GM10248 (cell line): ENCODE results near the gene KLHL21.
"Not testable (repeated sequence)": the region's sequence is repeated elsewhere in the genome, so short reads cannot be mapped to it uniquely, and the experiment has no call there.

Source experiments
- CTCF ChIA-PET: fragments of 300-600 bp; sonication (Branson Sonifier 250); formaldehyde crosslinking; extraction: SDS; loops from one replicate; lab custom pipeline; 2021; ENCODE audit warnings: antibody characterized with exemption; lab: Yijun Ruan, JAX
- POLR2A ChIA-PET: fragments of 350-650 bp; sonication (Branson Sonifier 250); formaldehyde crosslinking; extraction: SDS; loops from one replicate; lab custom pipeline; 2020; ENCODE audit warnings: antibody characterized with exemption; lab: Yijun Ruan, JAX
- DNase-seq: peaks from one replicate; pipeline ENCODE4 v3.0.0; 2012; ENCODE audit errors: extremely low spot score
- TF ChIP-seq, protein P1 (sequence below): IDR thresholded peaks from 2 replicates; pipeline ENCODE4 v1.5.1; 2012; ENCODE audit warnings: mild to moderate bottlenecking, low read depth; ENCODE audit errors: extremely low read depth, missing control alignments, control extremely low read depth

KLHL21 gene

DNA sequence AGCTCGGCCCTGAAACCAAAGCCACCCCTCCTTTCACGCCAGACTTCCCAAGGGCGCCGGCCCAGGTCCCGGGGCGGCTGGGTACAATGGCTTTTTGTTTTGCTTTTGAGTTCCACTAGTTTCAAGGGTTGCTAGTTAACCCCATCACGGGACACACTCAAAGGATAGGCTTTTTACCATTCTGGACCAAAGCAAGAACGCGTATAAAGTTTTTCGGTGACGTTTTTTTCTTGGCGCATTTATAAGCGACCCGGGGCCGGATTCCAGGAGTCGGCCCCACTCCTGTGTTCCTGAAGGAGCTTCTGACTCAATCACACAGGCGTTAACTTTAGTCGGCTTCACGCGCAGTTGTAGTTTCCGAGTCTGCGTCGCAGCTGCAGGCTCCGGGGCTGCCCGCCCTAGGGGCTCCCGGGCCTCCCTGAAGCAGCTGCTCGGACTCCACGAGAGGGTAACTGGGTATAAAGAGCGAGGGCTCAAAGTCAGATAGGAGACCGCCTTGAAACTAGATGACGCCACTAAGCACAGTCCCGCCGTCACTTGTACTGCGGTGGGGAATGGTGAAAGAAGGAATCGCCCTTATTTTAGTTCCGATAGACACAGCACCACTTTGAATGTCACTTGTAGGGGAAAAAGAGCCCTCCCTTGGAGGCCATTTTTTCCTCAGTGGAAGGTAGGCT is 707 bp upstream of the KLHL21 start:
- POLR2A ChIA-PET, result interaction anchor here (0.9 kb wide), 1 partner anchor 24 kb away, joined by 3 read pairs; the partner anchor contains the start of gene ZBTB48
- TF ChIP-seq, protein P1, sequence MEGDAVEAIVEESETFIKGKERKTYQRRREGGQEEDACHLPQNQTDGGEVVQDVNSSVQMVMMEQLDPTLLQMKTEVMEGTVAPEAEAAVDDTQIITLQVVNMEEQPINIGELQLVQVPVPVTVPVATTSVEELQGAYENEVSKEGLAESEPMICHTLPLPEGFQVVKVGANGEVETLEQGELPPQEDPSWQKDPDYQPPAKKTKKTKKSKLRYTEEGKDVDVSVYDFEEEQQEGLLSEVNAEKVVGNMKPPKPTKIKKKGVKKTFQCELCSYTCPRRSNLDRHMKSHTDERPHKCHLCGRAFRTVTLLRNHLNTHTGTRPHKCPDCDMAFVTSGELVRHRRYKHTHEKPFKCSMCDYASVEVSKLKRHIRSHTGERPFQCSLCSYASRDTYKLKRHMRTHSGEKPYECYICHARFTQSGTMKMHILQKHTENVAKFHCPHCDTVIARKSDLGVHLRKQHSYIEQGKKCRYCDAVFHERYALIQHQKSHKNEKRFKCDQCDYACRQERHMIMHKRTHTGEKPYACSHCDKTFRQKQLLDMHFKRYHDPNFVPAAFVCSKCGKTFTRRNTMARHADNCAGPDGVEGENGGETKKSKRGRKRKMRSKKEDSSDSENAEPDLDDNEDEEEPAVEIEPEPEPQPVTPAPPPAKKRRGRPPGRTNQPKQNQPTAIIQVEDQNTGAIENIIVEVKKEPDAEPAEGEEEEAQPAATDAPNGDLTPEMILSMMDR, result no peak
- CTCF ChIA-PET, result interaction anchor here (1.0 to 1.9 kb wide), 4 partner anchors 14 to 49 kb away, joined by 4 to 6 read pairs (median 4); partner anchors contain the start of gene NOL9
- DNase-seq, result peak; percentile 59

DNA sequence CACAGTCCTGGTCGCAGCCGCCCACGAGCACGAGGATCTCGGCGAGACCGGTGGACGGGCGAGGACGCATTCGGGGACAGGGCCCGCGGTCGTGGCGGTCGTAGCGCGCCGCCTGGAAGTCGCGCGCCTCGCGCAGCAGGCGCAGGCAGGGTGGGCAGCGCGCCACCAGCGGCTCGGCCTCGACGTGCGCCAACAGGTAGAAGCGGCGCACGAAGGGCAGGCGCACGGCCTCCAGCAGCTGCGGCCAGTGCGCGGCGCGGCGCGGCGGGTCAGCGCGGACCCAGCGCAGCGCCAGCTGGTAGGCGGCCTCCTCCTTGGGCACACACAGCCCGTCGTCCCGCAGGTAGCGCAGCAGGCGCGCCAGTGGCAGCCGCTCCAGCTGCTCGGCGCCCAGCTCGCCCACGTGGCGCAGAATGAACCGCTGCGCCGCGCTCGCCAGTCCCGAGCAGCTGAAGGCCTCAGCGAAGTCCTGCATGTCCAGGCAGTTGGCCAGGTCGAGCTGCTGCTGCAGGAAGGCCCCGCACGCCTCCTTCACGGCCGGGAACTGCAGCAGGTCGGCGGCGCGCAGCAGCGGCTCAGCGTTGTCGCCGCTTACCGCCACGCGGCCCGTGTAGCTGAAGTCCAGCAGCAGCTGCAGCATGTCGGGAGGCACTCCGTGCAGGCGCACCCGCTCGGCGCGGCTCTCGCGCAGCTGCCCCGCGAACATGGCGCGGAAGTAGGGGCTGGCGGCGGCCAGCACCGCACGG is 573 bp downstream of the KLHL21 start:
- TF ChIP-seq, protein P1, result no peak
- POLR2A ChIA-PET, result interaction anchor here (0.5 to 1.2 kb wide), 4 partner anchors 10 to 99 kb away, joined by 3 to 4 read pairs (median 3); partner anchors contain the start of gene ZBTB48
- peak; percentile 56 for DNase-seq
- CTCF ChIA-PET, result interaction anchor here (0.9 to 3.6 kb wide), 6 partner anchors 10 to 44 kb away, joined by 3 to 16 read pairs (median 4); partner anchors contain the start of gene ZBTB48

DNA sequence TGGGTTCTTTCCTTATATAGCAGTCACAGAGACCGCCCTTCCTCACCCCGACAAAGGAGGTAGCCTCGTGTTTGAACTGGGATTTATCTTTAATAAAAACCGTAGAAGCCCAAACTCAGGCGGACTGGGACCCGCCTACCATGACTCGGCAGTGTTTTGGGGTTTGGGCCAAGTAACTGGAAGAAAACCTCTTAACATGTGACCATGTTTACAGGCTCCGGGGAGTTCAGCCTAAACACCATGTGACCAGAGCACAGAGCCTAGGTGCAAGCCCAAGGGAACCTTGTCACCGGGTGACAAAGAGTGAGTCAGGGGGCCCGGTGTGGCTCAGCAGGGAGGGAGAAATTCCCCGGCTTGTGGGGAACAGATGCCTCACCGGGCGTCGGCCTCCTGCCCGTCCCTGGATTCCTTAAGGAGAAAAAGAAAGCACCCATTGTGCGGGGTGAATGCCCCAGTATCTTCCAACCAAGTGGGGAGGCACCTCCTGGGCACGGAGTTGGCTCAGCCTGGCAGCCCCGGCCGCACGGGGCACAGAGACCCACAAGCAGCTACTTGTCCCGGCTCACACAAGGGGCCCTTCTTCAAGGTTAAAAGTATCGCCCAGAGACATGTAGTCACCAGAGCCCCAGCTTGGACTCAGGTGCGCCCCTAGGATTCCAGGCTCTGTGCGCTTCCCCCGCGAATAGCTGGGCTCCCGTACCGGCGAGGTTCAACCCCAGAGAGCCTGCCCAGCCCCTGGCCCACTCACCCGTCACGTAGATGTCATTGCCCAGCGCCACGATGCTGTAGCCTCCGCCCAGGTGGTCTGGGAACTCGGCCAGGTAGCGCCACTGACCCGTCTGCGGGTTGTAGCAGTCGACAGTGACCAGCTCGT is 1.4 kb downstream of the KLHL21 start:
- peak; percentile 75 for DNase-seq

DNA sequence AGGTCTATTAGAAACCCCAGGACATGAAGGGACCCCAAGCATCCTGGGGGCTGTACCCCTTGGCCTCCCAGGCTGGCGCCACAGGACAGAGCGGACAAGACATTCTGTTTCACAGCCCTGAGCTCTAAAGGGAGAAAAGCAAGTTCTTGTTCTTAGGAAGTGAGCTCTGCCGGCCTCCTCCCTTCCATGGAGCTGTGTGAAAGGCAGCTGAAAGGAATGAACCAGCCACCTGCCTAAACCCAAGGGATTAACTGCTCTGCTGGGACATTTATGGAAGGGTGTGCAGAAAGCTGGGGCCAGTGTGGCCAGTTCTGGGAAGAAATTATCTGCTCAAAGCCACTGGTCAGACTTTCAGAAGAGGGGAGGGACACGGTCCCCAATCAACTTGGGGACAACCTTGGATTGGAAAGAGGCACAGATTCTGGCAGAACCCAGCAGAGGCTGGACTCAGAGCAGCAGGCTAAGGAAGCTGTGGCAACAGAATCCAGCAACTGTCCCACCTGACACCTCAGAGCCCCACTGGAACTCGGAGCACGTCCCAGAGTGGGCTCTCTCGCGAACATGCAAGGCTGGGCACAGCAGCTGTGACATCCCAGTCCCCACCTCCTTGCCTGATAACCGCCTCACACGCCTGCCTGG is 2.1 kb downstream of the KLHL21 start:
- CTCF ChIA-PET, result interaction anchor here (0.8 to 3.6 kb wide), 7 partner anchors 8 to 46 kb away, joined by 3 to 16 read pairs (median 4); partner anchors contain the start of genes NOL9, THAP3 and ZBTB48
- TF ChIP-seq, protein P1, result no peak
- POLR2A ChIA-PET, result interaction anchor here (0.8 kb wide), 2 partner anchors 21 kb away, joined by 3 to 5 read pairs; partner anchors contain the start of gene ZBTB48
- DNase-seq, result no peak

More for the DNA sequence above, 1.4 kb downstream of the KLHL21 start:
- ChIA-PET CTCF (interaction anchor here (0.9 to 3.6 kb wide), 7 partner anchors 11 to 47 kb away, joined by 3 to 16 read pairs (median 4); partner anchors contain the start of genes NOL9, THAP3 and ZBTB48), POLR2A (interaction anchor here (0.5 to 1.2 kb wide), 4 partner anchors 9 to 98 kb away, joined by 3 to 4 read pairs (median 3); partner anchors contain the start of gene ZBTB48)
- TF ChIP-seq, protein P1, result no peak

DNA sequence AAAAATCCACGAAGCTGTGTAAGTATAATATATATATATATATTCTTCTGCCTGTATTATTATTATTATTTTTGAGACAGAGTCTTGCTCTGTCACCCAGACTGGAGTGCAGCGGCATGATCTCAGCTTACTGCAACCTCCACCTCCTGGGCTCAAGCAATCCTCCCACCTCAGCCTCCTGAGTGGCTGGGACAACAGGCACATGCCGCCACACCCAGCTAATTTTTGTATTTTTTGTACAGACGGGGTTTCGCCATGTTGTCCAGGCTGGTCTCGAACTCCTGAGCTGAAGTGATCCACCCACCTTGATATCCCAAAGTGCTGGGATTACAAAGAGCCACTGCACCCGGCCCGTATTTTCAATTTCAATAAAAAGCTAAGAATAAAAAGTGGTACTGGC is 2.7 kb downstream of the KLHL21 start:
- ChIA-PET POLR2A (interaction anchor here (0.8 to 1.0 kb wide), 2 partner anchors 11 to 20 kb away, joined by 3 to 5 read pairs; partner anchors contain the start of gene ZBTB48), CTCF (interaction anchor here (0.8 to 3.6 kb wide), 7 partner anchors 9 to 47 kb away, joined by 3 to 16 read pairs (median 4); partner anchors contain the start of genes NOL9, THAP3 and ZBTB48)
- DNase-seq, result not testable (repeated sequence)
